KOPT-K1 (cell line): ENCODE data around the gene ATRIP.
A peak's percentile ranks its signal among the peaks of the same experiment; 100 is the strongest.
"Not testable (repeated sequence)": the region's sequence is repeated elsewhere in the genome, so short reads cannot be mapped to it uniquely, and the experiment has no call there.

Experiments
- H3K27ac ChIP-seq: fragments of 200-600 bp; sonication (generic); 2 replicates; pipeline ENCODE4 v1.5.1; 2016; ENCODE audit warnings: antibody characterized with exemption, mild to moderate bottlenecking, low read depth, low read length; ENCODE audit not compliant: poor library complexity, severe bottlenecking
- H3K36me3 ChIP-seq: fragments of 200-600 bp; sonication (generic); 2 replicates; pipeline ENCODE4 v1.5.1; 2017; ENCODE audit warnings: antibody characterized with exemption, mild to moderate bottlenecking, low read length, moderate library complexity; ENCODE audit not compliant: insufficient read depth
- H3K9me3 ChIP-seq: fragments of 200-600 bp; sonication (generic); 2 replicates; pipeline ENCODE4 v1.5.1; 2017; ENCODE audit warnings: antibody characterized with exemption, low read length, mild to moderate bottlenecking; ENCODE audit not compliant: insufficient read depth, poor library complexity, severe bottlenecking

ATRIP gene

GRCh38 chr3:48436855-48437254, 9.7 kb upstream of the ATRIP start:
- peaks cover 28% of the 10 kb centered on the region for H3K36me3 ChIP-seq
- no peak overlapping the region for H3K27ac ChIP-seq

GRCh38 chr3:48437812-48438211, 8.7 kb upstream of the ATRIP start:
- H3K36me3 ChIP-seq, result peaks cover 30% of the 10 kb centered on the region
- no peaks in the 10 kb centered on the region for H3K9me3 ChIP-seq
- no peak overlapping the region for H3K27ac ChIP-seq

More at GRCh38 chr3:48436855-48437254, 9.7 kb upstream of the ATRIP start:
- H3K9me3 ChIP-seq, result no peaks in the 10 kb centered on the region

- Histone ChIP-seq H3K27ac (peak within 1 kb of the TSS; percentile 83), H3K36me3 (peaks cover 35% of the 10 kb centered on the region), H3K9me3 (no peaks in the 10 kb centered on the region)
Observed at GRCh38 chr3:48439820-48440589, 6.5 kb upstream of the ATRIP start, which contains the start of the genes CCDC51 and TMA7. CCDC51 (minus strand) TSS chr3:48440119; CDS start chr3:48435128, 4,991 bp downstream. TMA7 (plus strand) TSS chr3:48440257; CDS start chr3:48440297, 40 bp downstream.

GRCh38 chr3:48440590-48440958, 6.0 kb upstream of the ATRIP start:
- H3K9me3 ChIP-seq, result no peaks in the 10 kb centered on the region
- peak overlapping the region; percentile 83 for H3K27ac ChIP-seq
- peaks cover 35% of the 10 kb centered on the region for H3K36me3 ChIP-seq

GRCh38 chr3:48441940-48442339, 4.6 kb upstream of the ATRIP start:
- H3K27ac ChIP-seq, result no peak overlapping the region
- H3K36me3 ChIP-seq, result peaks cover 35% of the 10 kb centered on the region
- no peaks in the 10 kb centered on the region for H3K9me3 ChIP-seq

GRCh38 chr3:48445277-48445882, 1.2 kb upstream of the ATRIP start:
- peaks cover 35% of the 10 kb centered on the region for H3K36me3 ChIP-seq

GRCh38 chr3:48446043-48446424, 503 bp upstream of the ATRIP start:
- no peaks in the 10 kb centered on the region for H3K9me3 ChIP-seq
- H3K36me3 ChIP-seq, result peaks cover 35% of the 10 kb centered on the region
- H3K27ac ChIP-seq, result peak overlapping the region; percentile 68

More at GRCh38 chr3:48445277-48445882, 1.2 kb upstream of the ATRIP start:
- Histone ChIP-seq H3K27ac (no peak overlapping the region), H3K9me3 (no peaks in the 10 kb centered on the region)

- peaks cover 53% of the 10 kb centered on the region for H3K36me3 ChIP-seq
- H3K9me3 ChIP-seq, result no peaks in the 10 kb centered on the region
- H3K27ac ChIP-seq, result no peak overlapping the region
Observed at GRCh38 chr3:48451270-48451669, 4.7 kb downstream of the ATRIP start.

GRCh38 chr3:48456456-48456855, 9.9 kb downstream of the ATRIP start:
- Histone ChIP-seq H3K9me3 (no peaks in the 10 kb centered on the region), H3K36me3 (peaks cover 96% of the 10 kb centered on the region), H3K27ac (no peak overlapping the region)

GRCh38 chr3:48459331-48459730, 12.8 kb downstream of the ATRIP start:
- no peak overlapping the region for H3K27ac ChIP-seq
- H3K36me3 ChIP-seq, result peaks cover 77% of the 10 kb centered on the region
- H3K9me3 ChIP-seq, result no peaks in the 10 kb centered on the region

GRCh38 chr3:48459773-48460516, 13.4 kb downstream of the ATRIP start:
- H3K27ac ChIP-seq, result no peak overlapping the region

GRCh38 chr3:48460517-48460902, 14.0 kb downstream of the ATRIP start:
- Histone ChIP-seq H3K36me3 (peaks cover 65% of the 10 kb centered on the region), H3K9me3 (no peaks in the 10 kb centered on the region), H3K27ac (no peak overlapping the region)

More at GRCh38 chr3:48459773-48460516, 13.4 kb downstream of the ATRIP start:
- Histone ChIP-seq H3K36me3 (peaks cover 71% of the 10 kb centered on the region), H3K9me3 (no peaks in the 10 kb centered on the region)

- not testable (repeated sequence) for H3K27ac ChIP-seq, H3K9me3 ChIP-seq
- H3K36me3 ChIP-seq, result peaks cover 52% of the 10 kb centered on the region
Observed at GRCh38 chr3:48461767-48462166, 15.2 kb downstream of the ATRIP start.

- peaks cover 55% of the 10 kb centered on the region for H3K36me3 ChIP-seq
- H3K9me3 ChIP-seq, result no peaks in the 10 kb centered on the region
- no peak overlapping the region for H3K27ac ChIP-seq
Observed at GRCh38 chr3:48463703-48464102, 17.2 kb downstream of the ATRIP start.

GRCh38 chr3:48464713-48465221, 18.2 kb downstream of the ATRIP start:
- Histone ChIP-seq H3K36me3 (peaks cover 55% of the 10 kb centered on the region), H3K9me3 (no peaks in the 10 kb centered on the region), H3K27ac (no peak overlapping the region)
